Measurements from ENCODE around the gene TBRG1. TPM values are rescaled to one million over a fixed set of nuclear protein-coding genes. Genes with fewer than 3 reads are reported as not detected.
"Not testable (repeated sequence)": the region's sequence is repeated elsewhere in the genome, so short reads cannot be mapped to it uniquely, and the experiment has no call there.

TBRG1 gene
- total and polyA plus RNA-seq, 2 experiments from 2014 or later = 16.9 to 29.1 TPM

- H3K27ac ChIP-seq = no peak overlapping the region
- H3K4me1 ChIP-seq (ENCODE audit: low read depth) = no peaks in the 10 kb centered on the region
- H3K9me3 ChIP-seq (ENCODE audit: low read depth) = no peaks in the 10 kb centered on the region
- DNase-seq (ENCODE audit: low read depth in 1 of 2, low spot score in 1 of 2) = no peak
- no peak overlapping the region for H3K4me3 ChIP-seq
- no peaks in the 10 kb centered on the region for H3K36me3 ChIP-seq
- H3K27me3 ChIP-seq = peaks cover 14% of the 10 kb centered on the region
- no peak for TF ChIP-seq CTCF (IDR thresholded peaks at IDR 0.05; ENCODE audit: low read depth, low read length)
Measured at GRCh38 chr11:124595302-124595701, 27.4 kb upstream of the TBRG1 start.

- H3K27ac ChIP-seq = no peak overlapping the region
- H3K4me1 ChIP-seq (ENCODE audit: low read depth) = no peaks in the 10 kb centered on the region
- no peak overlapping the region for H3K4me3 ChIP-seq
- TF ChIP-seq CTCF (IDR thresholded peaks at IDR 0.05; ENCODE audit: low read depth, low read length) = no peak
- DNase-seq (ENCODE audit: low read depth in 1 of 2, low spot score in 1 of 2) = no peak
- no peaks in the 10 kb centered on the region for H3K36me3 ChIP-seq
- peaks cover 14% of the 10 kb centered on the region for H3K27me3 ChIP-seq
- no peaks in the 10 kb centered on the region for H3K9me3 ChIP-seq (ENCODE audit: low read depth)
Measured at GRCh38 chr11:124597626-124598025, 25.0 kb upstream of the TBRG1 start.

- no peak for DNase-seq (ENCODE audit: low read depth in 1 of 2, low spot score in 1 of 2)
- Histone ChIP-seq H3K36me3 (no peaks in the 10 kb centered on the region), H3K27ac (no peak overlapping the region), H3K27me3 (peaks cover 14% of the 10 kb centered on the region), H3K9me3 (ENCODE audit: low read depth) (no peaks in the 10 kb centered on the region), H3K4me3 (no peak overlapping the region), H3K4me1 (ENCODE audit: low read depth) (no peaks in the 10 kb centered on the region)
- TF ChIP-seq CTCF (IDR thresholded peaks at IDR 0.05; ENCODE audit: low read depth, low read length) = no peak
Measured at GRCh38 chr11:124600621-124601320, 21.9 kb upstream of the TBRG1 start.

GRCh38 chr11:124602193-124602592 lies 20.5 kb upstream of the TBRG1 start:
- Histone ChIP-seq H3K27ac (no peak overlapping the region), H3K36me3 (no peaks in the 10 kb centered on the region), H3K4me3 (no peak overlapping the region), H3K4me1 (ENCODE audit: low read depth) (no peaks in the 10 kb centered on the region), H3K27me3 (peaks cover 5% of the 10 kb centered on the region), H3K9me3 (ENCODE audit: low read depth) (no peaks in the 10 kb centered on the region)
- TF ChIP-seq CTCF (IDR thresholded peaks at IDR 0.05; ENCODE audit: low read depth, low read length) = no peak
- no peak for DNase-seq (ENCODE audit: low read depth in 1 of 2, low spot score in 1 of 2)

- not testable (repeated sequence) for H3K27ac ChIP-seq; H3K4me3 ChIP-seq; H3K36me3 ChIP-seq; H3K27me3 ChIP-seq; H3K4me1 ChIP-seq (ENCODE audit: low read depth); DNase-seq (ENCODE audit: low read depth in 1 of 2, low spot score in 1 of 2); H3K9me3 ChIP-seq (ENCODE audit: low read depth)
Measured at GRCh38 chr11:124602723-124603122, 19.9 kb upstream of the TBRG1 start.

GRCh38 chr11:124605719-124606118 lies 16.9 kb upstream of the TBRG1 start:
- no peak overlapping the region for H3K4me3 ChIP-seq
- no peak for TF ChIP-seq CTCF (IDR thresholded peaks at IDR 0.05; ENCODE audit: low read depth, low read length)
- no peaks in the 10 kb centered on the region for H3K36me3 ChIP-seq
- no peak overlapping the region for H3K27ac ChIP-seq
- H3K27me3 ChIP-seq = no peaks in the 10 kb centered on the region
- H3K4me1 ChIP-seq (ENCODE audit: low read depth) = no peaks in the 10 kb centered on the region
- DNase-seq (ENCODE audit: low read depth in 1 of 2, low spot score in 1 of 2) = no peak
- no peaks in the 10 kb centered on the region for H3K9me3 ChIP-seq (ENCODE audit: low read depth)
